ENCODE data around the gene ARL4D.

The ARL4D gene

GRCh38 chr17:43381204-43381603, 17.6 kb upstream of the ARL4D start:
- Histone ChIP-seq H3K9ac (ENCODE audit: low read length in 5 of 5) (no peak overlapping the region), H3K4me1 (ENCODE audit: control insufficient read depth in 5 of 5, insufficient read depth in 5 of 5, low read length in 5 of 5) (no peaks in the 10 kb centered on the region), H3K9me3 (ENCODE audit: control insufficient read depth in 5 of 5, low read length in 5 of 5) (peaks cover 0 to 12% (median 5%) of the 10 kb centered on the region in 5 donors), H3K27ac (ENCODE audit: low read depth, low read length) (no peak overlapping the region), H3K4me3 (ENCODE audit: low read depth in 1 of 5, low read length in 5 of 5) (no peak overlapping the region), H3K36me3 (ENCODE audit: control insufficient read depth in 5 of 5, insufficient read depth in 5 of 5, low read length in 5 of 5) (no peaks in the 10 kb centered on the region), H3K27me3 (ENCODE audit: control insufficient read depth in 5 of 5, insufficient read depth in 4 of 5, low read length in 5 of 5) (no peaks in the 10 kb centered on the region)

- no peak overlapping the region for H3K9ac ChIP-seq (ENCODE audit: low read length in 5 of 5)
- no peak overlapping the region for H3K27ac ChIP-seq (ENCODE audit: low read depth, low read length)
- H3K9me3 ChIP-seq (ENCODE audit: control insufficient read depth in 5 of 5, low read length in 5 of 5): peaks cover 0 to 12% (median 5%) of the 10 kb centered on the region in 5 donors
- no peaks in the 10 kb centered on the region for H3K36me3 ChIP-seq (ENCODE audit: control insufficient read depth in 5 of 5, insufficient read depth in 5 of 5, low read length in 5 of 5)
- H3K27me3 ChIP-seq (ENCODE audit: control insufficient read depth in 5 of 5, insufficient read depth in 4 of 5, low read length in 5 of 5): no peaks in the 10 kb centered on the region
- H3K4me1 ChIP-seq (ENCODE audit: control insufficient read depth in 5 of 5, insufficient read depth in 5 of 5, low read length in 5 of 5): no peaks in the 10 kb centered on the region
- H3K4me3 ChIP-seq (ENCODE audit: low read depth in 1 of 5, low read length in 5 of 5): no peak overlapping the region
These were observed 17.2 kb upstream of the ARL4D start for GRCh38 chr17:43381621-43382020.

GRCh38 chr17:43382776-43383175, 16.0 kb upstream of the ARL4D start:
- no peak overlapping the region for H3K9ac ChIP-seq (ENCODE audit: low read length in 5 of 5)
- peaks cover 0 to 8% (median 5%) of the 10 kb centered on the region in 5 donors for H3K4me1 ChIP-seq (ENCODE audit: control insufficient read depth in 5 of 5, insufficient read depth in 5 of 5, low read length in 5 of 5)
- no peaks in the 10 kb centered on the region for H3K36me3 ChIP-seq (ENCODE audit: control insufficient read depth in 5 of 5, insufficient read depth in 5 of 5, low read length in 5 of 5)
- H3K27ac ChIP-seq (ENCODE audit: low read depth, low read length): no peak overlapping the region
- no peaks in the 10 kb centered on the region for H3K27me3 ChIP-seq (ENCODE audit: control insufficient read depth in 5 of 5, insufficient read depth in 4 of 5, low read length in 5 of 5)
- peaks cover 0 to 12% (median 5%) of the 10 kb centered on the region in 5 donors for H3K9me3 ChIP-seq (ENCODE audit: control insufficient read depth in 5 of 5, low read length in 5 of 5)
- no peak overlapping the region for H3K4me3 ChIP-seq (ENCODE audit: low read depth in 1 of 5, low read length in 5 of 5)

GRCh38 chr17:43383372-43383771, 15.4 kb upstream of the ARL4D start:
- peaks cover 0 to 12% (median 5%) of the 10 kb centered on the region in 5 donors for H3K4me1 ChIP-seq (ENCODE audit: control insufficient read depth in 5 of 5, insufficient read depth in 5 of 5, low read length in 5 of 5)
- H3K4me3 ChIP-seq (ENCODE audit: low read depth in 1 of 5, low read length in 5 of 5): no peak overlapping the region
- H3K9me3 ChIP-seq (ENCODE audit: control insufficient read depth in 5 of 5, low read length in 5 of 5): peaks cover 0 to 12% (median 5%) of the 10 kb centered on the region in 5 donors
- no peaks in the 10 kb centered on the region for H3K36me3 ChIP-seq (ENCODE audit: control insufficient read depth in 5 of 5, insufficient read depth in 5 of 5, low read length in 5 of 5)
- H3K9ac ChIP-seq (ENCODE audit: low read length in 5 of 5): no peak overlapping the region
- H3K27ac ChIP-seq (ENCODE audit: low read depth, low read length): no peak overlapping the region
- H3K27me3 ChIP-seq (ENCODE audit: control insufficient read depth in 5 of 5, insufficient read depth in 4 of 5, low read length in 5 of 5): no peaks in the 10 kb centered on the region

- no peak overlapping the region for H3K4me3 ChIP-seq (ENCODE audit: low read depth in 1 of 5, low read length in 5 of 5)
- no peak overlapping the region for H3K9ac ChIP-seq (ENCODE audit: low read length in 5 of 5)
- H3K4me1 ChIP-seq (ENCODE audit: control insufficient read depth in 5 of 5, insufficient read depth in 5 of 5, low read length in 5 of 5): peaks cover 0 to 18% (median 5%) of the 10 kb centered on the region in 5 donors
- H3K27ac ChIP-seq (ENCODE audit: low read depth, low read length): no peak overlapping the region
- H3K36me3 ChIP-seq (ENCODE audit: control insufficient read depth in 5 of 5, insufficient read depth in 5 of 5, low read length in 5 of 5): no peaks in the 10 kb centered on the region
- peaks cover 0 to 12% (median 5%) of the 10 kb centered on the region in 5 donors for H3K9me3 ChIP-seq (ENCODE audit: control insufficient read depth in 5 of 5, low read length in 5 of 5)
- no peaks in the 10 kb centered on the region for H3K27me3 ChIP-seq (ENCODE audit: control insufficient read depth in 5 of 5, insufficient read depth in 4 of 5, low read length in 5 of 5)
These were observed 14.8 kb upstream of the ARL4D start for GRCh38 chr17:43383826-43384475.

- H3K27ac ChIP-seq (ENCODE audit: low read depth, low read length): no peak overlapping the region
- no peak overlapping the region for H3K9ac ChIP-seq (ENCODE audit: low read length in 5 of 5)
- peaks cover 0 to 23% (median 8%) of the 10 kb centered on the region in 5 donors for H3K4me1 ChIP-seq (ENCODE audit: control insufficient read depth in 5 of 5, insufficient read depth in 5 of 5, low read length in 5 of 5)
- no peaks in the 10 kb centered on the region for H3K36me3 ChIP-seq (ENCODE audit: control insufficient read depth in 5 of 5, insufficient read depth in 5 of 5, low read length in 5 of 5)
- H3K4me3 ChIP-seq (ENCODE audit: low read depth in 1 of 5, low read length in 5 of 5): no peak overlapping the region
- H3K9me3 ChIP-seq (ENCODE audit: control insufficient read depth in 5 of 5, low read length in 5 of 5): peaks cover 0 to 12% (median 5%) of the 10 kb centered on the region in 5 donors
- no peaks in the 10 kb centered on the region for H3K27me3 ChIP-seq (ENCODE audit: control insufficient read depth in 5 of 5, insufficient read depth in 4 of 5, low read length in 5 of 5)
These were observed 14.3 kb upstream of the ARL4D start for GRCh38 chr17:43384476-43384862.

GRCh38 chr17:43385046-43385831, 13.6 kb upstream of the ARL4D start:
- H3K4me3 ChIP-seq (ENCODE audit: low read depth in 1 of 5, low read length in 5 of 5): no peak overlapping the region
- no peaks in the 10 kb centered on the region for H3K36me3 ChIP-seq (ENCODE audit: control insufficient read depth in 5 of 5, insufficient read depth in 5 of 5, low read length in 5 of 5)
- H3K27ac ChIP-seq (ENCODE audit: low read depth, low read length): no peak overlapping the region
- peaks cover 0 to 9% (median 2%) of the 10 kb centered on the region in 5 donors for H3K9me3 ChIP-seq (ENCODE audit: control insufficient read depth in 5 of 5, low read length in 5 of 5)
- no peaks in the 10 kb centered on the region for H3K27me3 ChIP-seq (ENCODE audit: control insufficient read depth in 5 of 5, insufficient read depth in 4 of 5, low read length in 5 of 5)
- H3K4me1 ChIP-seq (ENCODE audit: control insufficient read depth in 5 of 5, insufficient read depth in 5 of 5, low read length in 5 of 5): peaks cover 0 to 28% (median 13%) of the 10 kb centered on the region in 5 donors
- no peak overlapping the region for H3K9ac ChIP-seq (ENCODE audit: low read length in 5 of 5)

GRCh38 chr17:43388359-43389045, 10.3 kb upstream of the ARL4D start:
- peaks cover 0 to 28% (median 13%) of the 10 kb centered on the region in 5 donors for H3K4me1 ChIP-seq (ENCODE audit: control insufficient read depth in 5 of 5, insufficient read depth in 5 of 5, low read length in 5 of 5)
- peak overlapping the region; percentile 81 to 98 (median 92) for H3K9ac ChIP-seq (ENCODE audit: low read length in 5 of 5)
- H3K27me3 ChIP-seq (ENCODE audit: control insufficient read depth in 5 of 5, insufficient read depth in 4 of 5, low read length in 5 of 5): no peaks in the 10 kb centered on the region
- H3K4me3 ChIP-seq (ENCODE audit: low read depth in 1 of 5, low read length in 5 of 5): peak overlapping the region; percentile 75 to 90 (median 85)
- H3K36me3 ChIP-seq (ENCODE audit: control insufficient read depth in 5 of 5, insufficient read depth in 5 of 5, low read length in 5 of 5): no peaks in the 10 kb centered on the region
- no peaks in the 10 kb centered on the region for H3K9me3 ChIP-seq (ENCODE audit: control insufficient read depth in 5 of 5, low read length in 5 of 5)
- H3K27ac ChIP-seq (ENCODE audit: low read depth, low read length): peak overlapping the region; percentile 98

GRCh38 chr17:43389046-43389947, 9.5 kb upstream of the ARL4D start:
- Histone ChIP-seq H3K9ac (ENCODE audit: low read length in 5 of 5) (peak overlapping the region; percentile 81 to 98 (median 92)), H3K36me3 (ENCODE audit: control insufficient read depth in 5 of 5, insufficient read depth in 5 of 5, low read length in 5 of 5) (no peaks in the 10 kb centered on the region), H3K4me3 (ENCODE audit: low read depth in 1 of 5, low read length in 5 of 5) (peak overlapping the region; percentile 75 to 90 (median 85)), H3K27ac (ENCODE audit: low read depth, low read length) (peak overlapping the region; percentile 98), H3K9me3 (ENCODE audit: control insufficient read depth in 5 of 5, low read length in 5 of 5) (no peaks in the 10 kb centered on the region), H3K27me3 (ENCODE audit: control insufficient read depth in 5 of 5, insufficient read depth in 4 of 5, low read length in 5 of 5) (no peaks in the 10 kb centered on the region), H3K4me1 (ENCODE audit: control insufficient read depth in 5 of 5, insufficient read depth in 5 of 5, low read length in 5 of 5) (peaks cover 0 to 35% (median 17%) of the 10 kb centered on the region in 5 donors)

Data from subcutaneous abdominal adipose tissue (tissue), 5 donors.